AG08395 (cell line): ENCODE measurements around the gene TAF4B.
A peak's percentile ranks its signal among the peaks of the same experiment; 100 is the strongest.
"Not testable (repeated sequence)": the region's sequence is repeated elsewhere in the genome, so short reads cannot be mapped to it uniquely, and the experiment has no call there.

ENCODE experiments used
- DNase-seq: peaks from one replicate; pipeline ENCODE4 v3.0.0; 2012; ENCODE audit warnings: mixed read lengths, low spot score

TAF4B gene

DNA sequence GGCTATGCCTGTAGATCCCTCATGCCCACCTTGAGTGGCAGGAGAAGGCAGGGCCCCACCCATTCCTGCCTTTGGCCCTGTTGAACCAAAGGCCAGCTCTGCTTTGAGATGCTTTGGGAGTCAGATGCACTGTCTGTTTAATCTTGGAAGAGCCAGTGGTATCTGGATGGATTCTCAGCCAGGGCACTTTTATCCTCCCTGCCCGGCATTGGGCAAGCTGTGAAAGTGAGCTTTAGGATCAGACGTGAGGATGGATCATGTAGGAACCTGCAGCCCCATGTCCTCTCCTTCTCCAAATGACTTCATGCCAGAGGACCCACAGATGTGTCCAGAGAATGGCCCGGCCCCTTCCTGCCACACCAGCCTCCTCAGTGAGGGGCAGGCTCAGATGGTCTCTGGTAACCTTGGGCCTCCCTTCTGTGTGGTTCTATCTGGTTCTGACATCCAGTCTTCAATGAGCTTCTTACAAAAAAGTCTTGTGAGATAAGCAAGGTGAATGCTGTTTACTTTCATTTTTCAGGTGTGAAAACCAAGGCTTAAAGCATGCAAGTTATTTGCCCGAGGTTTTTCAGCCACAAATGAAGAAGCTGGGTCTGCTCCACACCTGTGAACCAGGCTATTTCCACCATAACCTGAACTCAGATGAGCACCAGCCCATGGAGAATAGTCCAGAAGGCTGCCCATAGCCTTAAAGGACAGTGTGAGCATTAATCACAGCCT is 198.3 kb downstream of the TAF4B start:
- DNase-seq: no peak

DNA sequence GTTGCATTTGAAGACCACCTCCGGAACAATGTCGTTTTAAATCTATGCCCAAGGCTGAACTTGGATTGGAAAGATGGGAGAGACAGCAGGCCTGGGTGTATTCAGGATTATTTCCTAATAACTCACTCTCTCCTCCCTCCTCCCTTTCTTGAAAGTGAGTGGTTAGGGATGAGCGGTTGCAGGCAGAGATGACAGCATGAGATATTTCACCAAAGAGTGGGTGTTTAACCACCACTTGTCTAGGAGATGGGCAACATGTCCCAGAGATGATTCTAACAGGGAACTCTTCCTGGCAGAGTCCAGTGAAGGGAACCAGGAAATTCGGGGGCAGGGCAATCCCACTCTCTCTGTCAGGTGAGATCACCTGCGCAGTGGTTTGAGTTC is 198.9 kb downstream of the TAF4B start:
- DNase-seq: peak; percentile 11

DNA sequence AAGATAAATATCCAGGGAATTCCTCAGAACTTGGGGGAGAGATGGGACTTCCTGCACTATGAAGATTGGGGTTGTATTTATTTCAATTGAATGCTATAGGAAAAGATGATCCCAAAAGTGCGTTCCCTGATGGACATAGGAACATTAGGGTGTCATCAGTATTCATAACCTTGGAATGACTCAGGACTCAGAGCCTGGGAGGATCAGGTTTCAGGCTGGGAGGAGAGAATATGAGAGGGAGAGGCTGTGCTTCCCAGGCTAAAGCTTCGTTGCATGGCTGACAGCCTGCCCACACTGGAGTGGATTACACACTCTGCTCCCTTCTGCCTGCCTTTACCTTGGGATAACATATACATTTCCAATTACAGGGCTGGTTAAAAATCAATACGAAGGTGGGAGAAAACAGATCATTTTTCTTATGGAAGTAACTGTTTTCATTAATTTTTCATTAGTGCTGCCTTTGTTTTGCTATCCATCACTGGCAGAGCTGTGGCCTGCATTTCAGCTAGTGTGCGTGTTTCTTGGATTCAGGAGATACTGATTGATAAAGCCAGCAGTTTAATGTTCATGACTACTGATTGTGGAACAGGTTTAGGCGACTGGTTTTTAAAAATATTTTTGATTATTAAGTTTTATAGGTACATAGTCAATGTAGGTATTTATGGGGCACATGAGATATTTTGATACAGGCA is 203.4 kb downstream of the TAF4B start:
- peak; percentile 91 for DNase-seq

DNA sequence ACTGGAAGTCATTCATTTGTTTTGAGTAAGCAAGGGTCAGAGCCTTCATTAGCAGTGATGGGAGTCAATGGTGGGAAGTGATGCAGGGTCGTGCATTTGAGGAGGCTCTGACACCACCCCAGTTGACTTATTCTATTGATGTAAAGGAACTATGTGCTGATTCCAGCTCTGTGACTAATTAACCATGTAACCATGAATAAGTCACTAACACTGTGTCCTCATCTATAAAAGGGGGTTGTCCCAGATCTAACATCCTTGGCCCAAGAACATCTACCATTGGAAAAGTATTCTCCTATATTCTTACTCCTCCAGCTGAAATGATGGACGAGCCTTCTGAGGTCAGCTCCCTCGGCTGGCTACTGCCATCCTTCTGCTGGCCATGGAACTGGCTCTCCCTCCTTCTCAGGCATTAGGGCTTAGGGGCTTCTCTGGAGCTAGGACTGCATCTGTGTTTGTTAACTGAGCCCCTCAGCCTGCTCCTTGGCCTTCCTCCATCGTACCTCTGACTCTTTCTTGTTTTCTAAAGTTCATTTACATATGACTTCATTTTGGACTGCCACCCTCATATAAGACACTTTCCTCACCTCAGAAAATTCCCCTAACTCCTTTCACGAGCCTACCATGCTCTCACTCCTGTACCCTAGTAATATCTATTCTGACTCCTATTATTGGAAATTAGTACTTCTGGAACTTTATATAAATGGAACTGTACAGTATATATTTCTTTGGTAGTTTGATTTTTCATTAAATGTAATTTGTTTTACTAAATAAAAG is 206.6 kb downstream of the TAF4B start:
- DNase-seq: no peak

DNA sequence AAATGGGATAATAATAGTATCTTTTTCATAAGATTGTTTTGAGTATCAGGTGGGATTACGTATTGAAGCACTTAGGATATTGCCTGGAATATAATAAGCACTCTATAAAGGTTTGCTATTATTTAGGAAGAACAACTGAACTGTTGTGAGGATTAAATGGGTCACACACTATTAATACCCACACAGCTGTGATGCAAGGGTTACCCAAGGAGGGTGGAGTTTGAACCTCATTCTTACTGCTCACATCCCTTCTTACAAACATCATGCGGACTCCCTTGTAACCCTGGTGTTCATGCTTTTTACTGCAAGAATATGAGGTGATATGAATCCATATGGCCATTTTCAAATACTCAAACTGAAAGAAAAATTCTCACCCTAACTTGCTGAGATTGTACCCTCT is 208.6 kb downstream of the TAF4B start:
- no peak for DNase-seq

DNA sequence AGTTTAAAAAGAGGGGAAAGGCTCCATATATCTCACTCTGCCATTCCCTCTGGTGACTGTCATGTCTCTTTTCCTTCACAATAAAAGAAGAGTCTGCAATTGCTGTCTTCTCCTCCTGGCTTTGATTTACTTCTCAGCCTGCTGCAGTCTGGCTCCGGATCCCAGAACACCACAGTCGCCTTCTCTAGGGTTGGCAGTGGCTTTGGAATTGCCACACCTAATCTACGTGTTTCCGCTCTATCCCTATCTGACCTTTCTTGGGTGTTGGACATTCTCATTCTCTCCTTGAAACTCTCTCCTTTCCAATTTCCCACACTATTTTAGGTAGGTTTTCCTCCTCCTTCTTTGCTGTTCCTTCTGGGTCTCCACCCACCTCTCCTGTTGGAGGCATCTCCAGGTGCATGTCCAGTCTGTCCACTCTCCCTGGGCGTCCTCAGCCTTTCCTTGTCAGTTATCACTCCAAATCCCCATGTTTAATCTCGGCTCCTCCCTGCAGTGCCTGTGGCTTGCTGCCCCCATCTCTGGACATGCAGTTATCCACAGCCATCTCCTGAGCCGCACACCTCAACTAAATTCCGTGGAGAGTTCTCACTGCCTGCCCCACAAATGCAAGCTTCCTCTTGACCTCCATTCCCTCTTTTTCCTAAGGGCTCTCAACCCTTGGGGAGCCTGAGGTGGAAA is 209.3 kb downstream of the TAF4B start:
- DNase-seq: no peak

DNA sequence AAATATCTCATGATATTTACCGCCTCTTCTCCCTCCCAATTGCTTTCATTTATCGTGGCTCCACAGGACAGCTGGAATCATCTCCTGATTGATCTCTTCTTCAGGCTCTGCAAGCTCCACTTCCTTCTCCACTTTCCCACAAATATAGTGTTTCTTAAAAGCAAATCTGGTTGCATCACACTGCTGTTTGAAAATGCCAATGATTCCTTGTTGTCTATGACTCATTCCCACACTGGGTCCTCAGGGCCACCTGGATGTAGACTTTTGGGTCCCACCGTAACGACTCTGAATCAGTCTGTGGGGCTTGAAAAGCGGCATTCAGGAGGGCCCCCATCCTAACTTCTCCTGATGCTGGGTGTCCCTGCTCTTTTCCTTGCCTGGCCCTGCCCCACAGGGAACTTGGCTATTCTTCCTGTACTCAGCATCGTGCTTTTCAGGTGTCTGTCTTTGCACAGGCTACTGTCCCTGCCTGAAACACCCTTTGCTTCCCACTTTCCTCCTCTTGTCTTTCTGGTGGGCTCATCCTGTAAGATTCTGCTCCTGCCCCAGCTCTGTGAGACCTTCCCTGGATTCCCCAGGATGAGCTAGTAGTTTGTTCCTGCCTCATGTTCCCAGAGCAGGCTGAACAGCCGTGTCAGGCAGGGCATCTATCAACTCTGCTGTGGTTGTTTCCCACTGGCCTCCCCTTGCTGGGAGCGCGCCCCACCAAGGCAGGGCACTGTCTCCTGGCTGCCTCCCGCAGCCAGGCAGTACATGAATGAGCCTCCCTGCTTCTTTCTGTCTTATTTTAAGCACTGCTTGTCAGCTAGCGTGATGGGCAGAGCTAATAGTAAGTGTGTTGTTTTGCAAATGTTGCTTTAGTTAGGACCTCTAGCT is 210.2 kb downstream of the TAF4B start:
- DNase-seq: peak; percentile 57

DNA sequence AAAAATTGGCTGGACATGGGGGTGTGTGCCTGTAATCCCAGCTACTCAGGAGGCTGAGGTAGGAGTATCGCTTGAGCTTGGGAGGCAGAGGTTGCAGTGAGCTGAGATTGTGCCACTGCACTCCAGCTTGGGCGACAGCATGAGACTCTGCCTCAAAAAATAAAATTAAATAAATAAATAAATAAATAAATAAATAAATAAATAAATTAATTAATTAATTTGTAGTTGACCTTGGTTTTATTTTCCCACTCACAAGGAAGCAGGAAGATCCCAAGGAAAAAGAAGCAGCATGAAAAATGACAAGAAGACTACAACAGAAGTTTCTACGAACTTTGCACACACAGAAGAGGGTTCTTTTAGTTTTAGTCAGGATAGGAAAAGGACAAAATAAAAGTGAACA is 211.4 kb downstream of the TAF4B start:
- not testable (repeated sequence) for DNase-seq

DNA sequence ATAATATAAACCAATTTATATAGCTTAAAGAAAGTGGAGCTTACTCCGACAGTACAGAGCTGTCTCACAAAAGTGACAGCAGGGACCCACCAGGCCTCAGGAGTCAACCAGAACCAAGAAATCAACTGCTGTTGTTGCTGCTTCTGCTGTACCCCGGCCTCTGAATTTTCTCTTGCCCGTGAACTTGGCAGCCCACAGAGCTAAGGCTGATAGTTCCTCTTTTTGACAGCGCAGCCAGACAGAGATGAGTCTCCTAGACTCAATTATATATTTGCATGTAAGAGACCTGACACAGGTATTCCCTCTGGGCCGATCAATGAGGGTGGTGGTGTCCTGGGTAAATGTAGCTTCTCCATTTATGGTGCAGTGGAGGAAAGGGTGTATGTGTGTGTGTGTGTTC is 212.7 kb downstream of the TAF4B start:
- DNase-seq: no peak

DNA sequence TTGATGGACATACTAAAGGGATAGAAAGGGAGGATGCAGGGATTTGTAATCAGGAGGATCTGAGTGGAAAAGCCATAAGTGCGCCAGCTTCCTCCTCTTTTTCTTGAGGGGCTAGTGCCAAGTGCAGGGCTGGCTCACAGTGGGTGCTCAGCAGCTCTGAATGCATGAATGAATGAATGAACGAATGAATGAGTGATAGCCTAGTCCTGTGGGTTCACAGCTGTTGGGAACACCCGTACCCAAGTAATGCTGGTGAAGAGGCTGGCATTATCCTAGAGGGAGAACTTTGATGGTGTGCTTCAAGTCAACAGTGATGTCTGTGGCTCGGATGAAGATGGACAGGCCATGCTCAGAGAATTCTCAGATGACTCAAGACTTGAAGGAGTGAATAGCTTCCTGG is 213.3 kb downstream of the TAF4B start:
- no peak for DNase-seq

DNA sequence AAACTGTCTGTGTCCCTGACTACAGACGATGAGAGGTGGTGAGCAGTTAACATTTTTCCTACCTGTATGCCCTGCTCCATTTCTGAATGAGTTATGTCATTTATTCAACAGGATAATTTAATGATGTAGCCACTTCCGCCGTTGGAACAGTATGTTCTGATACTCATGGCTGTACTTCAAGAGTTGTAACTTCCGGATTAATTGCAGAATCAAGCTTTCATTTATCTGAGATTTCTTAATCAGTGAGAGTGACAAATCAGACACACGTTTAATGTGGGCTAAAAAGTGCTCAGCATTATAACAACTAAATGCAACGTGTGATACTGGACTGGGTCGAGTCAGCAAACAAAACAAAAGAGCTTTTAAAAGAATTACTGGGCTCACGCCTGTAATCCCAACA is 214.4 kb downstream of the TAF4B start:
- no peak for DNase-seq
